ENCODE measurements around the gene BBIP1. TPM values are rescaled to one million over a fixed set of nuclear protein-coding genes. Genes with fewer than 3 reads are reported as not detected.

BBIP1 gene
- total RNA-seq, 4 donors from 2014 or later, result 7.8 to 16.8 (median 12.4) TPM

DNA sequence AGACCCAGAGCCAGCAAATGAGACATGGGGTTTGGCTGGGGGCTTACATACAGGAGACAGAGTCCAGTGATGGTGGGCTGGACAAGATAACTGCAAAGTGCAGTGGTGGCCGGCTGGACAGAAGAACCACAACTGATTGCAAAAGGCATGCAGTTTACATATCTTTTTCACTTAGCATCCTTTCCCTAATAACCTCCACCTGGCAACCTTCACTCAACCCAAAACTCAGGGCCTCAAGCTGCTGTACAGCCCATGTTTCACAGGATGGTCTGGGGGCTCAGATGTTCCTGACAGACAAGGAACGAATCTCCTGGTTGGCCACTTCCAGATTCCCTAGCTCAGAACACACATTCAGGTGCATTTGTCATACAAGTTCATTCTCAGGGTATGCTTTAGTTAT is 55.0 kb downstream of the BBIP1 start:
- 78 to 94% methylated on average over 2 of the region's 2 CpGs for WGBS, 2 donors
- no peaks in the 10 kb centered on the region for H3K9me3 ChIP-seq

DNA sequence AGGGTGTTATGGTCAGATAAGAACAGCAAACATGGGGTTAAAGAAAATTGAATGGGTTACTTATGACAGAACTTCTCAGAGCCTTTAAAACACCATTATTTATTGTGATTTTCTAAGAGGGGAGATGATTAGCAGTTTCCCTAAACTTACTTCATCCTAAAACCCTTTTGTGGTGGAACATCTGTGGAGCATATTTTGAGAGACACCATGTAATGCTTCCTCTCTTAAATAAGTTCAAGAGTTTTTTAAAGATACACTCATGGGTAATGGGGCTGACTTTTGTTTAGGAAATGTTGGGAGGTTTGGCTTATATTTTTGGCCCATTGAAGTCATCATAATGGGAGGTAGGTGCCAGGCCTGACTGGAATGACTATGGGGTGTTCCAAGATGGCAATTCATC is 55.6 kb downstream of the BBIP1 start:
- TF ChIP-seq, protein P1, sequence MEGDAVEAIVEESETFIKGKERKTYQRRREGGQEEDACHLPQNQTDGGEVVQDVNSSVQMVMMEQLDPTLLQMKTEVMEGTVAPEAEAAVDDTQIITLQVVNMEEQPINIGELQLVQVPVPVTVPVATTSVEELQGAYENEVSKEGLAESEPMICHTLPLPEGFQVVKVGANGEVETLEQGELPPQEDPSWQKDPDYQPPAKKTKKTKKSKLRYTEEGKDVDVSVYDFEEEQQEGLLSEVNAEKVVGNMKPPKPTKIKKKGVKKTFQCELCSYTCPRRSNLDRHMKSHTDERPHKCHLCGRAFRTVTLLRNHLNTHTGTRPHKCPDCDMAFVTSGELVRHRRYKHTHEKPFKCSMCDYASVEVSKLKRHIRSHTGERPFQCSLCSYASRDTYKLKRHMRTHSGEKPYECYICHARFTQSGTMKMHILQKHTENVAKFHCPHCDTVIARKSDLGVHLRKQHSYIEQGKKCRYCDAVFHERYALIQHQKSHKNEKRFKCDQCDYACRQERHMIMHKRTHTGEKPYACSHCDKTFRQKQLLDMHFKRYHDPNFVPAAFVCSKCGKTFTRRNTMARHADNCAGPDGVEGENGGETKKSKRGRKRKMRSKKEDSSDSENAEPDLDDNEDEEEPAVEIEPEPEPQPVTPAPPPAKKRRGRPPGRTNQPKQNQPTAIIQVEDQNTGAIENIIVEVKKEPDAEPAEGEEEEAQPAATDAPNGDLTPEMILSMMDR (IDR thresholded peaks at IDR 0.05), result no peak
- TF ChIP-seq POLR2A (IDR thresholded peaks at IDR 0.05), result no peak
- no peak overlapping the region for H3K4me3 ChIP-seq
- H3K9me3 ChIP-seq, result no peaks in the 10 kb centered on the region
- intact Hi-C loops (cut with DNase I), result no loop called here
- peak overlapping the region; percentile 88 to 100 (median 95) for H3K27ac ChIP-seq
- peaks cover 73 to 100% (median 84%) of the 10 kb centered on the region in 3 donors for H3K4me1 ChIP-seq
- H3K27me3 ChIP-seq, result no peaks in the 10 kb centered on the region
- DNase-seq, result no peak
- H3K36me3 ChIP-seq, result no peaks in the 10 kb centered on the region

More for the DNA sequence above, 55.0 kb downstream of the BBIP1 start:
- no peaks in the 10 kb centered on the region for H3K36me3 ChIP-seq
- TF ChIP-seq, protein P1 (IDR thresholded peaks at IDR 0.05), result no peak
- TF ChIP-seq POLR2A (IDR thresholded peaks at IDR 0.05), result no peak
- intact Hi-C loops (cut with DNase I), result no loop called here
- H3K4me3 ChIP-seq, result no peak overlapping the region
- peaks cover 68 to 97% (median 81%) of the 10 kb centered on the region in 3 donors for H3K4me1 ChIP-seq
- DNase-seq, result no peak
- peak overlapping the region; percentile 88 to 100 (median 95) for H3K27ac ChIP-seq
- H3K27me3 ChIP-seq, result no peaks in the 10 kb centered on the region

DNA sequence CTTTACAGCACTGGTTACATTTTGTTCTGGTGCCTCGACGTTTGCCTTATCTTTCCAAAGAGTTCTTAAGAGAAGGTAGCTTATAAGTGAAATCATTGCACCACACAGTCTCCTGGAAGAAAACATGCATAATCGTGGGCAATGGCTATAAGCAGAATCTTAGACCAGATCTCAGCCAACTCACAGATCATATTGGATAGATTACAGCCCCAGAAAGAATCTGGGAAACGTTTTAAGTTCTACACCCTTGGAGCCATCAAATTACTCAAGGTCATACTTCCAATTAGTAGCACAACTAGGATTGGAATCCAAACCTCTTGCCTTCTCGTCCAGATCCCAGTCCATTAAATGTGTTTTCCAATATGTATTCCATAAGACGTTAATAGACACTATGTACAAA is 56.0 kb downstream of the BBIP1 start:
- 71 to 73% methylated on average over 6 of the region's 6 CpGs for WGBS, 2 donors
- H3K4me1 ChIP-seq, result peaks cover 77 to 100% (median 86%) of the 10 kb centered on the region in 3 donors

GRCh38 chr10:110861930-110862649 is 56.9 kb downstream of the BBIP1 start:
- Histone ChIP-seq H3K9me3 (no peaks in the 10 kb centered on the region), H3K4me3 (no peak overlapping the region), H3K36me3 (no peaks in the 10 kb centered on the region), H3K27me3 (no peaks in the 10 kb centered on the region), H3K4me1 (peaks cover 80 to 100% (median 86%) of the 10 kb centered on the region in 3 donors), H3K27ac (peak overlapping the region; percentile 82 to 100 (median 95))
- intact Hi-C loops (cut with DNase I), result no loop called here
- WGBS, 2 donors, result 38 to 65% methylated on average over 5 to 6 of the region's 6 CpGs
- DNase-seq, result no peak
- no peak for TF ChIP-seq POLR2A (IDR thresholded peaks at IDR 0.05)
- TF ChIP-seq, protein P1 (IDR thresholded peaks at IDR 0.05), result no peak

More for the DNA sequence above, 56.0 kb downstream of the BBIP1 start:
- no peak for TF ChIP-seq POLR2A (IDR thresholded peaks at IDR 0.05)
- TF ChIP-seq, protein P1 (IDR thresholded peaks at IDR 0.05), result no peak
- DNase-seq, result no peak
- Histone ChIP-seq H3K4me3 (no peak overlapping the region), H3K9me3 (no peaks in the 10 kb centered on the region), H3K27me3 (no peaks in the 10 kb centered on the region), H3K27ac (peak overlapping the region; percentile 82 to 100 (median 95)), H3K36me3 (no peaks in the 10 kb centered on the region)
- intact Hi-C loops (cut with DNase I), result no loop called here

GRCh38 chr10:110861476-110861875 is 57.5 kb downstream of the BBIP1 start:
- peaks cover 78 to 95% (median 80%) of the 10 kb centered on the region in 3 donors for H3K4me1 ChIP-seq
- H3K4me3 ChIP-seq, result no peak overlapping the region
- no peaks in the 10 kb centered on the region for H3K27me3 ChIP-seq
- H3K9me3 ChIP-seq, result no peaks in the 10 kb centered on the region
- intact Hi-C loops (cut with DNase I), result no loop called here
- TF ChIP-seq, protein P1 (IDR thresholded peaks at IDR 0.05), result no peak
- TF ChIP-seq POLR2A (IDR thresholded peaks at IDR 0.05), result no peak
- 80 to 92% methylated on average over 2 of the region's 2 CpGs for WGBS, 2 donors
- peak overlapping the region; percentile 82 to 100 (median 95) for H3K27ac ChIP-seq
- no peak for DNase-seq
- no peaks in the 10 kb centered on the region for H3K36me3 ChIP-seq

All from esophagus squamous epithelium (tissue), 5 donors.